Large intestine (tissue), 3 donors: ENCODE data around the gene TREH. TPM values are rescaled to one million over a fixed set of nuclear protein-coding genes. Genes with fewer than 3 reads are reported as not detected.

ENCODE experiments used
- DNase-seq, 2 donors: peaks; one replicate each; pipeline versions ENCODE4 v3.0.0 to v3.0.0-alpha.2; 2013
- H3K27ac ChIP-seq: one replicate; pipeline ENCODE4 v1.5.1; 2013; ENCODE audit warnings: low read length
- H3K27me3 ChIP-seq: 2 replicates; pipeline ENCODE4 v1.6.1; 2013; ENCODE audit warnings: low read length; ENCODE audit not compliant: control insufficient read depth, insufficient read depth
- H3K36me3 ChIP-seq: 2 replicates; pipeline ENCODE4 v1.6.1; 2013; ENCODE audit warnings: low read length; ENCODE audit not compliant: control insufficient read depth, insufficient read depth
- H3K4me1 ChIP-seq: one replicate; pipeline ENCODE4 v1.6.1; 2013; ENCODE audit warnings: low read length; ENCODE audit not compliant: control insufficient read depth, insufficient read depth
- H3K4me3 ChIP-seq: one replicate; pipeline ENCODE4 v1.5.1; 2013; ENCODE audit warnings: low read length
- H3K9me3 ChIP-seq: one replicate; pipeline ENCODE4 v1.6.1; 2013; ENCODE audit warnings: mild to moderate bottlenecking, low read depth, low read length, moderate library complexity; ENCODE audit not compliant: control insufficient read depth
- WGBS: methylation state at CpG from one replicate; pipeline ENCODE4 v1.1.5; 2013; ENCODE audit warnings: low lambda C conversion rate; ENCODE audit not compliant: insufficient coverage; 5-methylcytosine and 5-hydroxymethylcytosine counted together
- polyA plus RNA-seq: library from polyadenylated mRNA; unstranded; fragments of 120-200 nt; gene quantifications from one replicate; pipeline ENCODE4 v1.2.1, GENCODE V29; 2013

TREH gene
- polyA plus RNA-seq, 1 donor: 74.4 TPM

GRCh38 chr11:118671254-118671653, 8.2 kb downstream of the TREH start:
- WGBS: 92% methylated on average over 2 of the region's 2 CpGs
- Histone ChIP-seq H3K9me3 (peaks cover 5% of the 10 kb centered on the region), H3K27ac (no peak overlapping the region), H3K36me3 (no peaks in the 10 kb centered on the region), H3K4me3 (no peak overlapping the region), H3K27me3 (no peaks in the 10 kb centered on the region), H3K4me1 (peaks cover 30% of the 10 kb centered on the region)
- DNase-seq: no peak

GRCh38 chr11:118670063-118670462, 9.4 kb downstream of the TREH start:
- no peak overlapping the region for H3K4me3 ChIP-seq
- no peak overlapping the region for H3K27ac ChIP-seq
- DNase-seq: no peak
- no peaks in the 10 kb centered on the region for H3K27me3 ChIP-seq
- H3K4me1 ChIP-seq: peaks cover 21% of the 10 kb centered on the region
- no peaks in the 10 kb centered on the region for H3K36me3 ChIP-seq
- no CpG with 5 or more reads among the region's 2 CpGs for WGBS
- no peaks in the 10 kb centered on the region for H3K9me3 ChIP-seq

GRCh38 chr11:118666371-118666770, 13.1 kb downstream of the TREH start:
- WGBS: 60% methylated on average over 1 of the region's 5 CpGs
- Histone ChIP-seq H3K27ac (no peak overlapping the region), H3K36me3 (no peaks in the 10 kb centered on the region), H3K9me3 (no peaks in the 10 kb centered on the region), H3K4me3 (no peak overlapping the region), H3K27me3 (no peaks in the 10 kb centered on the region), H3K4me1 (peaks cover 2% of the 10 kb centered on the region)
- no peak for DNase-seq

GRCh38 chr11:118663902-118664301, 15.5 kb downstream of the TREH start:
- no peaks in the 10 kb centered on the region for H3K9me3 ChIP-seq
- no peaks in the 10 kb centered on the region for H3K36me3 ChIP-seq
- H3K4me3 ChIP-seq: no peak overlapping the region
- no peak for DNase-seq
- peaks cover 26% of the 10 kb centered on the region for H3K4me1 ChIP-seq
- H3K27ac ChIP-seq: no peak overlapping the region
- H3K27me3 ChIP-seq: no peaks in the 10 kb centered on the region
- 80% methylated on average over 1 of the region's 3 CpGs for WGBS

GRCh38 chr11:118663381-118663780, 16.1 kb downstream of the TREH start:
- Histone ChIP-seq H3K36me3 (no peaks in the 10 kb centered on the region), H3K4me1 (peaks cover 26% of the 10 kb centered on the region), H3K9me3 (no peaks in the 10 kb centered on the region), H3K27ac (no peak overlapping the region), H3K27me3 (no peaks in the 10 kb centered on the region), H3K4me3 (no peak overlapping the region)
- WGBS: no CpG with 5 or more reads among the region's 4 CpGs
- no peak for DNase-seq

- DNase-seq: no peak
- no peak overlapping the region for H3K4me3 ChIP-seq
- no peaks in the 10 kb centered on the region for H3K27me3 ChIP-seq
- no CpG with 5 or more reads among the region's 8 CpGs for WGBS
- H3K9me3 ChIP-seq: no peaks in the 10 kb centered on the region
- no peak overlapping the region for H3K27ac ChIP-seq
- peaks cover under 1% of the 10 kb centered on the region for H3K36me3 ChIP-seq
- H3K4me1 ChIP-seq: peaks cover 26% of the 10 kb centered on the region
Observed at GRCh38 chr11:118662401-118663271, 16.8 kb downstream of the TREH start.

GRCh38 chr11:118661425-118662301, 17.8 kb downstream of the TREH start:
- DNase-seq: no peak

GRCh38 chr11:118660681-118661424, 18.6 kb downstream of the TREH start:
- H3K4me1 ChIP-seq: peaks cover 26% of the 10 kb centered on the region
- no peak for DNase-seq
- H3K9me3 ChIP-seq: no peaks in the 10 kb centered on the region
- H3K36me3 ChIP-seq: peaks cover 9% of the 10 kb centered on the region
- H3K4me3 ChIP-seq: no peak overlapping the region
- H3K27me3 ChIP-seq: no peaks in the 10 kb centered on the region
- H3K27ac ChIP-seq: peak overlapping the region; percentile 6
- no CpG with 5 or more reads among the region's 7 CpGs for WGBS

More at GRCh38 chr11:118661425-118662301, 17.8 kb downstream of the TREH start:
- Histone ChIP-seq H3K36me3 (peaks cover 8% of the 10 kb centered on the region), H3K9me3 (no peaks in the 10 kb centered on the region), H3K4me1 (peaks cover 26% of the 10 kb centered on the region), H3K27ac (no peak overlapping the region), H3K4me3 (no peak overlapping the region), H3K27me3 (no peaks in the 10 kb centered on the region)
- WGBS: 80% methylated on average over 1 of the region's 19 CpGs

GRCh38 chr11:118659953-118660680, 19.3 kb downstream of the TREH start:
- Histone ChIP-seq H3K9me3 (no peaks in the 10 kb centered on the region), H3K4me1 (peaks cover 26% of the 10 kb centered on the region), H3K4me3 (no peak overlapping the region), H3K27me3 (no peaks in the 10 kb centered on the region), H3K36me3 (peaks cover 12% of the 10 kb centered on the region), H3K27ac (no peak overlapping the region)
- no CpG with 5 or more reads among the region's 14 CpGs for WGBS
- DNase-seq: no peak
